Suprapubic skin (tissue), 4 donors: Measurements from ENCODE around the gene ROBO2. TPM values are rescaled to one million over a fixed set of nuclear protein-coding genes. Genes with fewer than 3 reads are reported as not detected.

Experiments
- DNase-seq, 2 donors: peaks; one replicate each; pipeline ENCODE4 v3.0.0-alpha.2; 2019; ENCODE audit warnings: low spot score in 2 of 2
- H3K27ac ChIP-seq: fragments of 200-600 bp; sonication (generic); one replicate; pipeline ENCODE4 v1.5.1; 2019
- H3K27me3 ChIP-seq: fragments of 200-600 bp; sonication (generic); one replicate; pipeline ENCODE4 v1.5.1; 2019
- H3K36me3 ChIP-seq: fragments of 200-600 bp; sonication (generic); one replicate; pipeline ENCODE4 v1.5.1; 2019
- H3K4me1 ChIP-seq: fragments of 200-600 bp; sonication (generic); one replicate; pipeline ENCODE4 v1.5.1; 2019
- H3K4me3 ChIP-seq: fragments of 200-600 bp; sonication (generic); one replicate; pipeline ENCODE4 v1.5.1; 2019; ENCODE audit warnings: mild to moderate bottlenecking
- H3K9me3 ChIP-seq: fragments of 200-600 bp; sonication (generic); one replicate; pipeline ENCODE4 v1.5.1; 2019
- EP300 ChIP-seq: sonication (generic); formaldehyde crosslinking; IDR thresholded peaks from one replicate; pipeline ENCODE4 v1.6.1; 2017; ENCODE audit warnings: antibody characterized with exemption
- POLR2A ChIP-seq, 2 donors: fragments of 450-650 bp; IDR thresholded peaks; one replicate each; pipeline ENCODE4 v1.6.1; 2017; ENCODE audit warnings: antibody characterized with exemption in 2 of 2, mild to moderate bottlenecking in 2 of 2, moderate library complexity in 2 of 2
- POLR2AphosphoS5 ChIP-seq, 3 donors: sonication (generic); formaldehyde crosslinking; IDR thresholded peaks; one replicate each; pipeline ENCODE4 v1.6.1; 2017; ENCODE audit warnings: antibody characterized with exemption in 3 of 3
- WGBS: methylation state at CpG from one replicate; pipeline ENCODE4 v1.1.5; 2018; 5-methylcytosine and 5-hydroxymethylcytosine counted together
- total RNA-seq, 4 donors: library from RNA; depleted of rRNA; stranded (reverse); fragments of >200 nt; gene quantifications; one replicate each; pipeline ENCODE4 v1.1.0, GENCODE V29; 2016
- TF ChIP-seq, protein P1 (sequence below), 2 donors: fragments of 200-600 bp in 1 of 2; fragments of 450-650 bp in 1 of 2; sonication (generic) in 1 of 2; IDR thresholded peaks; one replicate each; pipeline ENCODE4 v1.5.1; 2016 to 2019; ENCODE audit warnings: antibody characterized with exemption in 2 of 2, mild to moderate bottlenecking in 1 of 2, moderate library complexity in 1 of 2

ROBO2 gene
- total RNA-seq, 4 donors from 2014 or later = 0.95 to 6.7 (median 2.2) TPM

DNA sequence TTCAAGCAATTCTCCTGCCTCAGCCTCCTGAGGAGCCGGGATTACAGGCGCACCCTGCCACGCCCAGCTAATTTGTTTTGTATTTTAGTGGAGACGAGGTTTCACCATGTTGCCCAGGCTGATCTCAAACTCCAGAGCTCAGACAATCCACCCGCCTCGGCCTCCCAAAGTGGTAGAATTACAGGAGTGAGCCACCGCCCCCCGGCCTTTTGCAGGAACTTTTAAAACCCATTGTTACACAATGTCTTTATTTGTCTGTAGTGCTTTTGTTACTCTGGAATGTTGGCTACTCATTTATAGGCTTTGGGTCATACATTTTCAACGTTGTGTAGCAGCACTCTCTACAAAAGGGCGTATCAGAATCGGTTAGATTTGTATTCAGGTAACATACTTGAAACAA is 499.1 kb downstream of the ROBO2 start:
- Histone ChIP-seq H3K36me3 (no peaks in the 10 kb centered on the region), H3K9me3 (no peaks in the 10 kb centered on the region), H3K27me3 (no peaks in the 10 kb centered on the region), H3K27ac (no peak overlapping the region), H3K4me3 (no peak overlapping the region), H3K4me1 (no peaks in the 10 kb centered on the region)
- TF ChIP-seq, protein P1, sequence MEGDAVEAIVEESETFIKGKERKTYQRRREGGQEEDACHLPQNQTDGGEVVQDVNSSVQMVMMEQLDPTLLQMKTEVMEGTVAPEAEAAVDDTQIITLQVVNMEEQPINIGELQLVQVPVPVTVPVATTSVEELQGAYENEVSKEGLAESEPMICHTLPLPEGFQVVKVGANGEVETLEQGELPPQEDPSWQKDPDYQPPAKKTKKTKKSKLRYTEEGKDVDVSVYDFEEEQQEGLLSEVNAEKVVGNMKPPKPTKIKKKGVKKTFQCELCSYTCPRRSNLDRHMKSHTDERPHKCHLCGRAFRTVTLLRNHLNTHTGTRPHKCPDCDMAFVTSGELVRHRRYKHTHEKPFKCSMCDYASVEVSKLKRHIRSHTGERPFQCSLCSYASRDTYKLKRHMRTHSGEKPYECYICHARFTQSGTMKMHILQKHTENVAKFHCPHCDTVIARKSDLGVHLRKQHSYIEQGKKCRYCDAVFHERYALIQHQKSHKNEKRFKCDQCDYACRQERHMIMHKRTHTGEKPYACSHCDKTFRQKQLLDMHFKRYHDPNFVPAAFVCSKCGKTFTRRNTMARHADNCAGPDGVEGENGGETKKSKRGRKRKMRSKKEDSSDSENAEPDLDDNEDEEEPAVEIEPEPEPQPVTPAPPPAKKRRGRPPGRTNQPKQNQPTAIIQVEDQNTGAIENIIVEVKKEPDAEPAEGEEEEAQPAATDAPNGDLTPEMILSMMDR (IDR thresholded peaks at IDR 0.05) = no peak
- TF ChIP-seq EP300 = no peak
- no peak for TF ChIP-seq POLR2AphosphoS5 (IDR thresholded peaks at IDR 0.05)
- no peak for TF ChIP-seq POLR2A (IDR thresholded peaks at IDR 0.05)
- no peak for DNase-seq
- 97% methylated on average over 11 of the region's 11 CpGs for WGBS

DNA sequence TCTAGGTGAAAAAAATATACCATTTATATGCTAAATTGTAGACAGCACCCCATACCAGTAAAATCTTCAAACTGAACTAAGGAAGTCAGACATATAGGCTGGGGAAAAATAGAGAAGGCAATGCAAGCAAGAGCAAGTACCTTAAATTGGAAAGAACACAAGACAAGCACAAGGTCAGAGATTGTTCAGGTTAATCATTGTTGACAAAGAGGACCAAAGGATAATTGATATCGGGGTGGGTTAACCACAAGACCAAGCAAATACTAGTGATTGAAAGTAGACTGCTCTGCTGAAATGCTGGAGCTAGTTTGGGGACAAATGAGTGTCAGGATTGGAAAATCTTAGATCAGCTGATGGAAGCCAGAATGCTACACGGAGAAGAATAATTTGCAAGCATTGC is 499.8 kb downstream of the ROBO2 start:
- H3K36me3 ChIP-seq = no peaks in the 10 kb centered on the region
- DNase-seq = no peak
- 95% methylated on average over 2 of the region's 2 CpGs for WGBS
- H3K9me3 ChIP-seq = no peaks in the 10 kb centered on the region
- TF ChIP-seq POLR2A (IDR thresholded peaks at IDR 0.05) (no peak), POLR2AphosphoS5 (IDR thresholded peaks at IDR 0.05) (no peak)
- TF ChIP-seq, protein P1 (IDR thresholded peaks at IDR 0.05) = no peak
- H3K27me3 ChIP-seq = no peaks in the 10 kb centered on the region
- H3K4me3 ChIP-seq = no peak overlapping the region
- H3K4me1 ChIP-seq = no peaks in the 10 kb centered on the region
- H3K27ac ChIP-seq = no peak overlapping the region

DNA sequence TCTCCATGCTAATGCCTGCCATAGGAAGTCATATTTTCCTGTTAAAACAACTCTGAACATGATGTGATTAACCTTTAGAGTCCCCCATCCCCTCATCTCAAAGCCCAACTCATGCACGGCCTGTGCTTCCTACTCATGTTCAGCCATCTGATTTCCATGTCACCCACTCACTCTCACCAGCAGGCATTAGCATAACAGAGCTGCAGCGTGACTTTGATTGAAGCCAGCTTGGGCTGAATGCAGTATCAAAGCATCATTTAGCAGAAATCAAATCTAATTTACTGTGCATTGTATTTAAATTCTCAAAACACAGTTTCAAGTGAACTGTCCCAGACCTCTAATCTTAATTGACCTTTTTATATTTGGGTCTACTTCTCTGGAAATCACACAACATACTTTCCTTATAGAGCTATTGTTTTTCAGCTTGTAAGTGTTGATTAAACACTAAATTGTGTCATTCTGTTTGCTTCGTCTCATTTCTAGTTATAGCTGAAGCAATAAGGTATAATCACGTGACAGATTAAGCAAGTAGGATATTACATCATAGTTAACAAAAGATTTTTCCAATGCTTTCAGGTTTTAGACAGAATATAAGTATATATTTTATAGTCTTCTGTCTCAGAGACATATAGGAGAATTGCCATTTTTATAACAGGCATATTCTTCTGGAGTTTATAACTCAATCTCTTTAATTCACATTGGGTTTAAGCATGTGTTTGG is 501.5 kb downstream of the ROBO2 start:
- TF ChIP-seq POLR2AphosphoS5 (IDR thresholded peaks at IDR 0.05) = no peak
- no peak for TF ChIP-seq POLR2A (IDR thresholded peaks at IDR 0.05)
- TF ChIP-seq, protein P1 (IDR thresholded peaks at IDR 0.05) = no peak
- no peak for TF ChIP-seq EP300
- Histone ChIP-seq H3K9me3 (no peaks in the 10 kb centered on the region), H3K4me3 (no peak overlapping the region), H3K4me1 (no peaks in the 10 kb centered on the region), H3K27ac (no peak overlapping the region), H3K27me3 (no peaks in the 10 kb centered on the region), H3K36me3 (no peaks in the 10 kb centered on the region)
- 59% methylated on average over 4 of the region's 4 CpGs for WGBS
- DNase-seq = no peak

DNA sequence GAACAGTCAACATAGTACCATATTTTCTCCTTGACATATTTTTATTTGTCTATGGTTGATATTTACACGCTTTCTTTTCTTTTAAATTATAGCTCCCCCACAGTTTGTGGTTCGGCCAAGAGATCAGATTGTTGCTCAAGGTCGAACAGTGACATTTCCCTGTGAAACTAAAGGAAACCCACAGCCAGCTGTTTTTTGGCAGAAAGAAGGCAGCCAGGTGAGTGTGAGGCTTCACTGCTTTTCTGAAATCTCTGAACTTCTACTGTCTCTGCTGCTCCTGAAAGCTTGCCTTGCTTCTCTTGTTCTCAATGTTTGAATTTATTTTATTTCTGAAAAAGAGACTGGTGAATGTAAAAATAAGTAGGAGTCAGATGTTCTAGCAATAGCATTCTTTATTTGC is 506.3 kb downstream of the ROBO2 start:
- 79% methylated on average over 3 of the region's 3 CpGs for WGBS

DNA sequence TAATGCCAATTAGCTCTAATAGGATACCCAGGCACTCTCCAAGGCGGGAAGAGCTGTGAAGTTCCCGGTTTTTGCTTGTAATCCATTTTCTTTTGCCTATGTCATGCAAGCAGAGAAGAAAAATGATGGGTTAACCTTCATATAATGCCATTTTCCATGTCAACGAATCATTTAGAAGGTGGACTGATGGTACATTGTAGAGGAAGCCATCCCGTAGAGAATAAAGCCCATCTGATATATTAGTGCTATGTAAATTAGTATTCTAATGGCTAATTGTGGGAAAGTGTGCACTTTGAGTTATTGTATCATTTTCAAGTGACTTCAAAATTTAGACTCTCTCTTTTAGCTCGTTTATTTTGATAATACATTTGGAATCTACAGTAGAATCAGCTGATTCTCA is 509.1 kb downstream of the ROBO2 start:
- 86% methylated on average over 5 of the region's 5 CpGs for WGBS
- H3K27ac ChIP-seq = no peak overlapping the region
- H3K27me3 ChIP-seq = no peaks in the 10 kb centered on the region
- H3K4me3 ChIP-seq = no peak overlapping the region
- no peak for DNase-seq
- H3K36me3 ChIP-seq = no peaks in the 10 kb centered on the region
- TF ChIP-seq, protein P1 (IDR thresholded peaks at IDR 0.05) = no peak
- TF ChIP-seq POLR2A (IDR thresholded peaks at IDR 0.05) = no peak
- no peak for TF ChIP-seq POLR2AphosphoS5 (IDR thresholded peaks at IDR 0.05)
- no peak for TF ChIP-seq EP300
- no peaks in the 10 kb centered on the region for H3K4me1 ChIP-seq
- no peaks in the 10 kb centered on the region for H3K9me3 ChIP-seq

More for the DNA sequence above, 506.3 kb downstream of the ROBO2 start:
- Histone ChIP-seq H3K27ac (no peak overlapping the region), H3K27me3 (no peaks in the 10 kb centered on the region), H3K9me3 (no peaks in the 10 kb centered on the region), H3K36me3 (no peaks in the 10 kb centered on the region), H3K4me3 (no peak overlapping the region), H3K4me1 (no peaks in the 10 kb centered on the region)
- TF ChIP-seq, protein P1 (IDR thresholded peaks at IDR 0.05) = no peak
- TF ChIP-seq POLR2A (IDR thresholded peaks at IDR 0.05) (no peak), POLR2AphosphoS5 (IDR thresholded peaks at IDR 0.05) (no peak), EP300 (no peak)
- DNase-seq = no peak
